Fibroblast of lung (primary cell): ENCODE results near the gene DDAH1. TPM values are rescaled to one million over a fixed set of nuclear protein-coding genes. Genes with fewer than 3 reads are reported as not detected.

ENCODE experiments used
- DNase-seq, 2 donors: peaks; one replicate each; pipeline versions ENCODE4 v3.0.0 to v3.0.0-alpha.2; 2010; ENCODE audit warnings: low read depth in 2 of 2
- H2AFZ ChIP-seq: 2 replicates; pipeline ENCODE4 v1.5.1; 2012; ENCODE audit warnings: low read length, control low read depth, inconsistent platforms
- H3K27ac ChIP-seq: 2 replicates; pipeline ENCODE4 v1.5.1; 2011; ENCODE audit warnings: low read length, control low read depth; ENCODE audit not compliant: insufficient read depth
- H3K27me3 ChIP-seq: 2 replicates; pipeline ENCODE4 v1.5.1; 2011; ENCODE audit warnings: mild to moderate bottlenecking, low read length; ENCODE audit not compliant: control insufficient read depth, insufficient read depth
- H3K36me3 ChIP-seq: 2 replicates; pipeline ENCODE4 v1.5.1; 2011; ENCODE audit warnings: low read length; ENCODE audit not compliant: control insufficient read depth, insufficient read depth
- H3K4me1 ChIP-seq: 2 replicates; pipeline ENCODE4 v1.5.1; 2011; ENCODE audit warnings: low read length; ENCODE audit not compliant: control insufficient read depth, insufficient read depth; ENCODE audit errors: extremely low read depth
- H3K4me2 ChIP-seq: 2 replicates; pipeline ENCODE4 v1.5.1; 2011; ENCODE audit warnings: low read length, control low read depth; ENCODE audit not compliant: insufficient read depth; ENCODE audit errors: extremely low read depth
- H3K4me3 ChIP-seq, 4 experiments: fragments of 200-600 bp in 1 of 4; sonication (generic) in 1 of 4; replicated peaks in 1 of 4; 2 replicates each; pipeline ENCODE4 v1.5.1; 2011 to 2016; ENCODE audit warnings: low read length in 4 of 4, low read depth in 3 of 4, mild to moderate bottlenecking in 3 of 4, control low read depth in 2 of 4, inconsistent platforms in 1 of 4, mixed read lengths in 1 of 4; ENCODE audit not compliant: insufficient read depth in 1 of 4; ENCODE audit errors: control extremely low read depth in 1 of 4
- H3K79me2 ChIP-seq: 2 replicates; pipeline ENCODE4 v1.5.1; 2012; ENCODE audit warnings: mild to moderate bottlenecking, low read length, inconsistent platforms; ENCODE audit not compliant: control insufficient read depth, insufficient read depth
- H3K9ac ChIP-seq: 2 replicates; pipeline ENCODE4 v1.5.1; 2011; ENCODE audit warnings: mild to moderate bottlenecking, low read length, control low read depth; ENCODE audit not compliant: insufficient read depth
- H3K9me3 ChIP-seq: 2 replicates; pipeline ENCODE4 v1.5.1; 2012; ENCODE audit warnings: low read depth, low read length; ENCODE audit not compliant: control insufficient read depth, insufficient read depth
- H4K20me1 ChIP-seq: 2 replicates; pipeline ENCODE4 v1.5.1; 2011; ENCODE audit warnings: low read length; ENCODE audit not compliant: control insufficient read depth, insufficient read depth; ENCODE audit errors: extremely low read depth
- EZH2 ChIP-seq: IDR thresholded peaks from 2 replicates; pipeline ENCODE4 v1.5.1; 2012; ENCODE audit warnings: low read length, control low read depth, mild to moderate bottlenecking; ENCODE audit errors: missing control alignments
- polyA plus RNA-seq, 2 donors: library from polyadenylated mRNA; depleted of rRNA in 1 of 2; stranded (reverse) in 1 of 2; unstranded in 1 of 2; fragments of >200 nt; gene quantifications; 2 replicates each; pipeline ENCODE4 v1.2.1, GENCODE V29; 2011 to 2012; ENCODE audit warnings: missing spikeins in 1 of 2
- total RNA-seq: library from RNA; depleted of rRNA; stranded (reverse); fragments of >200 nt; gene quantifications from 2 replicates; pipeline ENCODE4 v1.2.1, GENCODE V29; 2014
- TF ChIP-seq, protein P1 (sequence below), 2 donors: IDR thresholded peaks in 1 of 2; conservative IDR thresholded peaks in 1 of 2; 1 replicate in 1 of 2; 2 replicates in 1 of 2; pipeline ENCODE4 v1.5.1; 2011 to 2012; ENCODE audit warnings: low read length in 2 of 2, control low read depth in 1 of 2, inconsistent platforms in 1 of 2, low read depth in 1 of 2, mild to moderate bottlenecking in 1 of 2

The DDAH1 gene
- total and polyA plus RNA-seq, 2 donors (not counting 1 experiment from before 2014, with no cell fraction given), result 50.0 to 218 TPM

DNA sequence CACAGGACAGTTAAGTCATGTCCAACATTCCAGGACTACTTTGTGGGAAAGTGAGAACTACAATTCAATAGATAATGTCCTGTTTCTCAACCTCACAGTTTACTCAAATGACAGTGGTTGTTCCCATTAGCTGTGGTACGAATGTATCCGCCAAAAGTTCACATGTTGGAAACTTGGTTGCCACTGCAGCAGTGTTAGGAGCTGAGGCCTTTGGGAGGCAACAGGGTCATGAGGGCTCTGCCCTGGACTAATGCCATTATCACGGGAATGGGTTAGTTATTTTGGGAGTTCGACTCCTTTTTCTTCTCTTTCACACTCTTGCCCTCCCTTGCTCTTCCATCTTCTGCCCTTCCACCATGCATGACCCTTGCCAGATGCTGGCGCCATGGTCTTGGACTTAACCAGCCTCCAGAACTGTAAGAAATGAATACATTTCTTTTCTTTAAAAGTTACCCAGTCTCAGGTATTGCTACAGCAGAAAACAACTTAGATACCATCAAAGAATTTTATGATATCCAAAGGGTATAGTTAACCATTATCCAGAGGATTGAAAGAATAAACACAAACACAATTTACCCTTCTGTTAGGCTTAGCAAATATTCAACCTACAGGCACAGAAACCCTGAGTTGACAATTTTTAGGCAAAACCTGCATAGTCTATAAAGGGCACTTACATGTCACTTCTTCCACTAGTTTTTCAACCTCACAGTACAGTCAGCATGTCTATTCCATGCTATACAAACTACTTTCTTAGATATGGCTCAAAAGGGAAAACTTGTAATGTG, 196.0 kb downstream of the DDAH1 start:
- no peak overlapping the region for H2AFZ ChIP-seq
- no peak overlapping the region for H3K4me2 ChIP-seq
- H3K36me3 ChIP-seq, result peaks cover 5% of the 10 kb centered on the region
- H3K9ac ChIP-seq, result no peak overlapping the region
- no peaks in the 10 kb centered on the region for H4K20me1 ChIP-seq
- H3K9me3 ChIP-seq, result no peaks in the 10 kb centered on the region
- H3K4me3 ChIP-seq, result no peak overlapping the region
- TF ChIP-seq, protein P1, sequence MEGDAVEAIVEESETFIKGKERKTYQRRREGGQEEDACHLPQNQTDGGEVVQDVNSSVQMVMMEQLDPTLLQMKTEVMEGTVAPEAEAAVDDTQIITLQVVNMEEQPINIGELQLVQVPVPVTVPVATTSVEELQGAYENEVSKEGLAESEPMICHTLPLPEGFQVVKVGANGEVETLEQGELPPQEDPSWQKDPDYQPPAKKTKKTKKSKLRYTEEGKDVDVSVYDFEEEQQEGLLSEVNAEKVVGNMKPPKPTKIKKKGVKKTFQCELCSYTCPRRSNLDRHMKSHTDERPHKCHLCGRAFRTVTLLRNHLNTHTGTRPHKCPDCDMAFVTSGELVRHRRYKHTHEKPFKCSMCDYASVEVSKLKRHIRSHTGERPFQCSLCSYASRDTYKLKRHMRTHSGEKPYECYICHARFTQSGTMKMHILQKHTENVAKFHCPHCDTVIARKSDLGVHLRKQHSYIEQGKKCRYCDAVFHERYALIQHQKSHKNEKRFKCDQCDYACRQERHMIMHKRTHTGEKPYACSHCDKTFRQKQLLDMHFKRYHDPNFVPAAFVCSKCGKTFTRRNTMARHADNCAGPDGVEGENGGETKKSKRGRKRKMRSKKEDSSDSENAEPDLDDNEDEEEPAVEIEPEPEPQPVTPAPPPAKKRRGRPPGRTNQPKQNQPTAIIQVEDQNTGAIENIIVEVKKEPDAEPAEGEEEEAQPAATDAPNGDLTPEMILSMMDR (conservative IDR thresholded peaks at IDR 0.05 in 1 of 2, IDR thresholded peaks at IDR 0.05 in 1 of 2; ENCODE audit: low read depth in 1 of 2, low read length in 2 of 2), result no peak
- TF ChIP-seq EZH2, result no peak
- H3K4me1 ChIP-seq, result no peaks in the 10 kb centered on the region
- H3K79me2 ChIP-seq, result peaks cover 44% of the 10 kb centered on the region
- no peak for DNase-seq
- H3K27ac ChIP-seq, result no peak overlapping the region
- no peaks in the 10 kb centered on the region for H3K27me3 ChIP-seq

Other genes starting within 250 kb of the DDAH1 start
- 10.0 and 11.4 TPM in 2 replicates for gene C1orf52, start 205.5 kb downstream of the DDAH1 start, total RNA-seq
- gene C1orf52, start 205.5 kb downstream of the DDAH1 start, polyA plus RNA-seq, result 16.4 and 24.7 TPM in 2 replicates
- gene BCL10, start 188.5 kb downstream of the DDAH1 start, total RNA-seq, result 21.3 and 30.2 TPM in 2 replicates
- gene BCL10, start 188.5 kb downstream of the DDAH1 start, polyA plus RNA-seq, result 18.8 and 20.1 TPM in 2 replicates
- gene CCN1, start 115.6 kb upstream of the DDAH1 start, total RNA-seq, result 48.5 and 146 TPM in 2 replicates
- 531 and 635 TPM in 2 replicates for gene CCN1, start 115.6 kb upstream of the DDAH1 start, polyA plus RNA-seq
- gene ZNHIT6, start 243.3 kb upstream of the DDAH1 start, total RNA-seq, result 11.6 and 15.5 TPM in 2 replicates
- gene ZNHIT6, start 243.3 kb upstream of the DDAH1 start, polyA plus RNA-seq, result 14.3 and 15.1 TPM in 2 replicates